GM18858 (cell line): Measurements from ENCODE around the gene TLR7.

Source experiments
- ATAC-seq: cut with Tn5 transposase; IDR thresholded peaks from one replicate; pipeline ENCODE4 v1.9.1; 2021; ENCODE audit not compliant: unreplicated experiment

The TLR7 gene

GRCh38 chrX:12922599-12922919, 55.7 kb downstream of the TLR7 start:
- no peak for ATAC-seq

GRCh38 chrX:12929701-12930100, 62.8 kb downstream of the TLR7 start:
- no peak for ATAC-seq

GRCh38 chrX:12930150-12930549, 63.3 kb downstream of the TLR7 start:
- no peak for ATAC-seq

- no peak for ATAC-seq
These were observed 65.4 kb downstream of the TLR7 start for GRCh38 chrX:12932244-12932643.

- ATAC-seq: no peak
These were observed 68.0 kb downstream of the TLR7 start for GRCh38 chrX:12934850-12935249.

GRCh38 chrX:12936947-12937346, 70.1 kb downstream of the TLR7 start:
- no peak for ATAC-seq
